GM23248 (cell line): ENCODE results near the gene ANKRD42. TPM values are rescaled to one million over a fixed set of nuclear protein-coding genes. Genes with fewer than 3 reads are reported as not detected.
A peak's percentile ranks its signal among the peaks of the same experiment; 100 is the strongest.

Experiments
- DNase-seq: peaks from one replicate; pipeline ENCODE4 v3.0.0-alpha.2; 2015
- H2AFZ ChIP-seq: fragments of 200-600 bp; sonication (generic); 2 replicates; pipeline ENCODE4 v1.6.1; 2016; ENCODE audit warnings: antibody characterized with exemption
- H3F3A ChIP-seq: fragments of 200-600 bp; sonication (generic); 2 replicates; pipeline ENCODE4 v1.6.1; 2016; ENCODE audit warnings: mild to moderate bottlenecking, antibody characterized with exemption, mixed run types; ENCODE audit not compliant: insufficient read depth
- H3K27ac ChIP-seq: fragments of 200-600 bp; sonication (generic); 2 replicates; pipeline ENCODE4 v1.5.1; 2016; ENCODE audit warnings: mild to moderate bottlenecking
- H3K27me3 ChIP-seq: fragments of 200-600 bp; sonication (generic); replicated peaks from 2 replicates; pipeline ENCODE4 v1.6.1; 2016; ENCODE audit warnings: mild to moderate bottlenecking; ENCODE audit not compliant: insufficient read depth
- H3K36me3 ChIP-seq: fragments of 200-600 bp; sonication (generic); 2 replicates; pipeline ENCODE4 v1.6.1; 2016; ENCODE audit warnings: low read depth, mild to moderate bottlenecking
- H3K4me1 ChIP-seq: fragments of 200-600 bp; sonication (generic); 2 replicates; pipeline ENCODE4 v1.6.1; 2016; ENCODE audit warnings: mild to moderate bottlenecking; ENCODE audit not compliant: insufficient read depth
- H3K4me2 ChIP-seq: fragments of 200-600 bp; sonication (generic); one replicate; pipeline ENCODE4 v1.6.1; 2016; ENCODE audit warnings: mild to moderate bottlenecking; ENCODE audit not compliant: unreplicated experiment
- H3K4me3 ChIP-seq: fragments of 200-600 bp; sonication (generic); 2 replicates; pipeline ENCODE4 v1.5.1; 2016; ENCODE audit warnings: mild to moderate bottlenecking
- H3K79me2 ChIP-seq: fragments of 200-600 bp; sonication (generic); 2 replicates; pipeline ENCODE4 v1.6.1; 2016; ENCODE audit warnings: mild to moderate bottlenecking; ENCODE audit not compliant: insufficient read depth
- H3K9ac ChIP-seq: fragments of 200-600 bp; sonication (generic); 2 replicates; pipeline ENCODE4 v1.6.1; 2016; ENCODE audit warnings: mild to moderate bottlenecking
- H3K9me2 ChIP-seq: fragments of 200-600 bp; sonication (generic); 2 replicates; pipeline ENCODE4 v1.6.1; 2016; ENCODE audit warnings: mixed run types, mild to moderate bottlenecking, moderate library complexity; ENCODE audit not compliant: insufficient read depth
- H3K9me3 ChIP-seq: fragments of 200-600 bp; sonication (generic); one replicate; pipeline ENCODE4 v1.6.1; 2017; ENCODE audit warnings: low read depth
- H4K20me1 ChIP-seq: fragments of 200-600 bp; sonication (generic); 2 replicates; pipeline ENCODE4 v1.6.0; 2016; ENCODE audit not compliant: insufficient read depth
- EZH2 ChIP-seq: fragments of 200-600 bp; sonication (generic); IDR thresholded peaks from 2 replicates; pipeline ENCODE4 v1.6.1; 2018; ENCODE audit warnings: antibody characterized with exemption, mild to moderate bottlenecking; ENCODE audit not compliant: insufficient read depth, poor library complexity, severe bottlenecking
- EZH2phosphoT487 ChIP-seq: fragments of 200-600 bp; sonication (generic); IDR thresholded peaks from 2 replicates; pipeline ENCODE4 v1.6.1; 2018; ENCODE audit warnings: antibody characterized with exemption, moderate library complexity, mild to moderate bottlenecking, low read depth; ENCODE audit not compliant: insufficient read depth
- WGBS, 2 experiments: methylation state at CpG; one replicate each; pipeline ENCODE4 v1.1.6; 2015 to 2017; ENCODE audit warnings: low lambda C conversion rate in 2 of 2, low coverage in 1 of 2; ENCODE audit errors: missing lambda C conversion rate in 2 of 2; 5-methylcytosine and 5-hydroxymethylcytosine counted together
- in situ Hi-C: fragments of 300-500 bp; cut with MboI; formaldehyde crosslinking; loops from 2 replicates; pipeline ENCODE4 v1.15.0; 2020
- polyA plus RNA-seq: library from polyadenylated mRNA; unstranded; fragments of >200 nt; fragmentation: Nextera tagmentation; extraction: Ambion mirVana; gene quantifications from 2 replicates; pipeline ENCODE4 v1.2.1, GENCODE V29; 2016
- total RNA-seq: library from RNA; depleted of rRNA; stranded (reverse); fragments of >200 nt; shearing (Covaris generic); gene quantifications from 2 replicates; pipeline ENCODE4 v1.2.3, GENCODE V29; 2014

Gene ANKRD42
- total and polyA plus RNA-seq, 2 experiments from 2014 or later, result 17.6 to 17.8 TPM

- no peak overlapping the region for H2AFZ ChIP-seq
- peak; percentile 82 for DNase-seq
- H3K79me2 ChIP-seq, result peaks cover 58% of the 10 kb centered on the region
- in situ Hi-C loops, result no loop called here
- peaks cover 30% of the 10 kb centered on the region for H3K4me1 ChIP-seq
- peaks cover 20% of the 10 kb centered on the region for H3F3A ChIP-seq
- H3K9me2 ChIP-seq, result no peaks in the 10 kb centered on the region
- peak overlapping the region; percentile 98 for H3K27ac ChIP-seq
- WGBS, 2 experiments, result 1 to 2% methylated on average over 17 to 18 of the region's 18 CpGs
- peak overlapping the region; percentile 99 for H3K9ac ChIP-seq
- peaks cover 15% of the 10 kb centered on the region for H3K36me3 ChIP-seq
- no peak for TF ChIP-seq EZH2
- TF ChIP-seq EZH2phosphoT487, result no peak
- peak overlapping the region; percentile 95 for H3K4me2 ChIP-seq
- no peaks in the 10 kb centered on the region for H3K27me3 ChIP-seq
- peak overlapping the region; percentile 99 for H3K4me3 ChIP-seq
- H4K20me1 ChIP-seq, result peaks cover 22% of the 10 kb centered on the region
- no peaks in the 10 kb centered on the region for H3K9me3 ChIP-seq
Measured at GRCh38 chr11:83157594-83158356, 35.7 kb upstream of the ANKRD42 start.

- Histone ChIP-seq H3F3A (peaks cover 20% of the 10 kb centered on the region), H3K9ac (peak overlapping the region; percentile 99), H3K9me3 (no peaks in the 10 kb centered on the region), H3K4me3 (peak overlapping the region; percentile 99), H3K4me2 (peak overlapping the region; percentile 95), H2AFZ (no peak overlapping the region), H3K9me2 (no peaks in the 10 kb centered on the region), H4K20me1 (peaks cover 22% of the 10 kb centered on the region), H3K4me1 (peaks cover 30% of the 10 kb centered on the region), H3K79me2 (peaks cover 64% of the 10 kb centered on the region), H3K27me3 (no peaks in the 10 kb centered on the region), H3K27ac (peak overlapping the region; percentile 98), H3K36me3 (peaks cover 19% of the 10 kb centered on the region)
- in situ Hi-C loops, result no loop called here
- no peak for DNase-seq
- WGBS, 2 experiments, result 1 to 5% methylated on average over 5 of the region's 5 CpGs
- no peak for TF ChIP-seq EZH2phosphoT487
- no peak for TF ChIP-seq EZH2
Measured at GRCh38 chr11:83158357-83158786, 35.1 kb upstream of the ANKRD42 start.

GRCh38 chr11:83158965-83159901, 34.3 kb upstream of the ANKRD42 start:
- H3K27me3 ChIP-seq, result no peaks in the 10 kb centered on the region

More at GRCh38 chr11:83158965-83159901, 34.3 kb upstream of the ANKRD42 start:
- Histone ChIP-seq H3K79me2 (peaks cover 73% of the 10 kb centered on the region), H3K36me3 (peaks cover 22% of the 10 kb centered on the region), H2AFZ (no peak overlapping the region), H3K4me2 (peak overlapping the region; percentile 95), H3K4me3 (peak overlapping the region; percentile 99), H3K9ac (peak overlapping the region; percentile 99), H3K9me3 (no peaks in the 10 kb centered on the region), H3K27ac (peak overlapping the region; percentile 98), H4K20me1 (peaks cover 22% of the 10 kb centered on the region), H3F3A (peaks cover 26% of the 10 kb centered on the region), H3K9me2 (no peaks in the 10 kb centered on the region), H3K4me1 (peaks cover 30% of the 10 kb centered on the region)
- WGBS, 2 experiments, result 4 to 5% methylated on average over 15 of the region's 15 CpGs
- no peak for TF ChIP-seq EZH2
- no peak for TF ChIP-seq EZH2phosphoT487
- in situ Hi-C loops, result no loop called here
- DNase-seq, result peak; percentile 25
